ENCODE results near the gene GRM8.

GRCh38 chr7:126398285-126398684 is 854.5 kb downstream of the GRM8 start:
- TF ChIP-seq CTCF (conservative IDR thresholded peaks at IDR 0.05; ENCODE audit: low read length): no peak
- no peak for TF ChIP-seq EZH2phosphoT487 (IDR thresholded peaks at IDR 0.05; ENCODE audit: borderline replicate concordance, low read depth, low read length)
